Prostate gland (tissue), 2 donors: ENCODE results near the gene KCTD4.

Experiments
- POLR2A ChIP-seq: fragments of 450-650 bp; IDR thresholded peaks from one replicate; pipeline ENCODE4 v1.6.1; 2016; ENCODE audit warnings: antibody characterized with exemption, mild to moderate bottlenecking
- TF ChIP-seq, protein P1 (sequence below), 4 experiments: fragments of 200-600 bp in 2 of 4; fragments of 450-650 bp in 2 of 4; sonication (generic) in 2 of 4; IDR thresholded peaks; 1 replicate in 3 of 4; 2 replicates in 1 of 4; pipeline ENCODE4 v1.5.1; 2016 to 2019; ENCODE audit warnings: antibody characterized with exemption in 4 of 4, mild to moderate bottlenecking in 2 of 4, moderate library complexity in 2 of 4

DNA sequence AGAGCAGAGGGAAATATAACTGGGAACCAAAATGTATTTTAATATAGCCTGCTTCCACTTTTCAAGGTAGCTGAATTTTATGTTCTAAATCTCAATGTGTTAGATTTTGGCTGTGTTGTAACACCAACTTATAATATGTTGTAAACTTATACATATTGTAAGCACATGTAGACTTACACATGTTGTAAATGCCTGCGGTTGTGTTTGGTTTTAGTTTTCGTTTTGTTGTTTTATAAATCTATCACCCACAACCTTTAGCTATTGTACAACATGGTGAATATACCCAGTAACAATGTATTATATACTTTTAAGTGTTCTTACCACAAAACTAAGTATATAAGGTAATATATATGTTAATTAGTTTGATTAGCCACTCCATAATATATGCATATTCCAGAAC, 15.6 kb downstream of the KCTD4 start:
- TF ChIP-seq, protein P1, sequence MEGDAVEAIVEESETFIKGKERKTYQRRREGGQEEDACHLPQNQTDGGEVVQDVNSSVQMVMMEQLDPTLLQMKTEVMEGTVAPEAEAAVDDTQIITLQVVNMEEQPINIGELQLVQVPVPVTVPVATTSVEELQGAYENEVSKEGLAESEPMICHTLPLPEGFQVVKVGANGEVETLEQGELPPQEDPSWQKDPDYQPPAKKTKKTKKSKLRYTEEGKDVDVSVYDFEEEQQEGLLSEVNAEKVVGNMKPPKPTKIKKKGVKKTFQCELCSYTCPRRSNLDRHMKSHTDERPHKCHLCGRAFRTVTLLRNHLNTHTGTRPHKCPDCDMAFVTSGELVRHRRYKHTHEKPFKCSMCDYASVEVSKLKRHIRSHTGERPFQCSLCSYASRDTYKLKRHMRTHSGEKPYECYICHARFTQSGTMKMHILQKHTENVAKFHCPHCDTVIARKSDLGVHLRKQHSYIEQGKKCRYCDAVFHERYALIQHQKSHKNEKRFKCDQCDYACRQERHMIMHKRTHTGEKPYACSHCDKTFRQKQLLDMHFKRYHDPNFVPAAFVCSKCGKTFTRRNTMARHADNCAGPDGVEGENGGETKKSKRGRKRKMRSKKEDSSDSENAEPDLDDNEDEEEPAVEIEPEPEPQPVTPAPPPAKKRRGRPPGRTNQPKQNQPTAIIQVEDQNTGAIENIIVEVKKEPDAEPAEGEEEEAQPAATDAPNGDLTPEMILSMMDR (IDR thresholded peaks at IDR 0.05): no peak
- TF ChIP-seq POLR2A: no peak
